Measurements from ENCODE around the gene OBP2B.
"Not testable (repeated sequence)": the region's sequence is repeated elsewhere in the genome, so short reads cannot be mapped to it uniquely, and the experiment has no call there.

DNA sequence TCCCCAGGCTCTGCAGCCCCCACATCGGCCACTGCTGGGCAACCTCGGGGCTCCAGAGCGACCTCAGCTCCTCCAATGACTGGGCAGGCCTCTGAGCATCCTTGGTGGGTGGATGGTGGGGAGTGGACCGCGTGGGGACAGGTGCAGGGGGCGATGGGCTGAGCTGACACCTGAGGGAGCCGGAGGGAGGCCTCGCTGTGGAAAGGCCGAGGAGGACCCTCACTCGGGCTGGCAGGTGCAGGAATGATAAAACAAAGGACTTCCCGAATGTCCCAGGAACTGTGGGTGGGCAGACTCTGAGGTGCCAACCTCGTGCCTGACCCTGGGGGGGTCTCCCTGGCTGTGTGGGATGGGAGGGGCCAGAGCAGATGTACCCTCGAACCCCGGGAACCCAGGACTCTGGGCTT is 3.6 kb downstream of the OBP2B start:
- TF ChIP-seq, protein P1, sequence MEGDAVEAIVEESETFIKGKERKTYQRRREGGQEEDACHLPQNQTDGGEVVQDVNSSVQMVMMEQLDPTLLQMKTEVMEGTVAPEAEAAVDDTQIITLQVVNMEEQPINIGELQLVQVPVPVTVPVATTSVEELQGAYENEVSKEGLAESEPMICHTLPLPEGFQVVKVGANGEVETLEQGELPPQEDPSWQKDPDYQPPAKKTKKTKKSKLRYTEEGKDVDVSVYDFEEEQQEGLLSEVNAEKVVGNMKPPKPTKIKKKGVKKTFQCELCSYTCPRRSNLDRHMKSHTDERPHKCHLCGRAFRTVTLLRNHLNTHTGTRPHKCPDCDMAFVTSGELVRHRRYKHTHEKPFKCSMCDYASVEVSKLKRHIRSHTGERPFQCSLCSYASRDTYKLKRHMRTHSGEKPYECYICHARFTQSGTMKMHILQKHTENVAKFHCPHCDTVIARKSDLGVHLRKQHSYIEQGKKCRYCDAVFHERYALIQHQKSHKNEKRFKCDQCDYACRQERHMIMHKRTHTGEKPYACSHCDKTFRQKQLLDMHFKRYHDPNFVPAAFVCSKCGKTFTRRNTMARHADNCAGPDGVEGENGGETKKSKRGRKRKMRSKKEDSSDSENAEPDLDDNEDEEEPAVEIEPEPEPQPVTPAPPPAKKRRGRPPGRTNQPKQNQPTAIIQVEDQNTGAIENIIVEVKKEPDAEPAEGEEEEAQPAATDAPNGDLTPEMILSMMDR (IDR thresholded peaks at IDR 0.05 in 2 of 3, conservative IDR thresholded peaks at IDR 0.05 in 1 of 3; ENCODE audit: control insufficient read depth in 2 of 3, extremely low read depth in 1 of 3, insufficient read depth in 1 of 3, low read depth in 3 of 3, low read length in 3 of 3) = not testable (repeated sequence)
- TF ChIP-seq POLR2A (IDR thresholded peaks at IDR 0.05; ENCODE audit: low read depth, low read length); ZNF384 (IDR thresholded peaks at IDR 0.05; ENCODE audit: borderline replicate concordance, low read depth, low read length); CBFB (IDR thresholded peaks at IDR 0.05; ENCODE audit: low read depth); CEBPB (IDR thresholded peaks at IDR 0.05; ENCODE audit: borderline replicate concordance in 1 of 2, low read depth in 2 of 2, low read length in 2 of 2): not testable (repeated sequence)
- TF ChIP-seq, protein P2, sequence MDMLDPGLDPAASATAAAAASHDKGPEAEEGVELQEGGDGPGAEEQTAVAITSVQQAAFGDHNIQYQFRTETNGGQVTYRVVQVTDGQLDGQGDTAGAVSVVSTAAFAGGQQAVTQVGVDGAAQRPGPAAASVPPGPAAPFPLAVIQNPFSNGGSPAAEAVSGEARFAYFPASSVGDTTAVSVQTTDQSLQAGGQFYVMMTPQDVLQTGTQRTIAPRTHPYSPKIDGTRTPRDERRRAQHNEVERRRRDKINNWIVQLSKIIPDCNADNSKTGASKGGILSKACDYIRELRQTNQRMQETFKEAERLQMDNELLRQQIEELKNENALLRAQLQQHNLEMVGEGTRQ (IDR thresholded peaks at IDR 0.05; ENCODE audit: borderline replicate concordance, low read depth, low read length) = not testable (repeated sequence)

Measured in GM12878 (cell line).